Measurements from ENCODE around the gene CCDC188. TPM values are rescaled to one million over a fixed set of nuclear protein-coding genes. Genes with fewer than 3 reads are reported as not detected.

CCDC188 gene
- total RNA-seq, 2 donors from 2014 or later: not detected

DNA sequence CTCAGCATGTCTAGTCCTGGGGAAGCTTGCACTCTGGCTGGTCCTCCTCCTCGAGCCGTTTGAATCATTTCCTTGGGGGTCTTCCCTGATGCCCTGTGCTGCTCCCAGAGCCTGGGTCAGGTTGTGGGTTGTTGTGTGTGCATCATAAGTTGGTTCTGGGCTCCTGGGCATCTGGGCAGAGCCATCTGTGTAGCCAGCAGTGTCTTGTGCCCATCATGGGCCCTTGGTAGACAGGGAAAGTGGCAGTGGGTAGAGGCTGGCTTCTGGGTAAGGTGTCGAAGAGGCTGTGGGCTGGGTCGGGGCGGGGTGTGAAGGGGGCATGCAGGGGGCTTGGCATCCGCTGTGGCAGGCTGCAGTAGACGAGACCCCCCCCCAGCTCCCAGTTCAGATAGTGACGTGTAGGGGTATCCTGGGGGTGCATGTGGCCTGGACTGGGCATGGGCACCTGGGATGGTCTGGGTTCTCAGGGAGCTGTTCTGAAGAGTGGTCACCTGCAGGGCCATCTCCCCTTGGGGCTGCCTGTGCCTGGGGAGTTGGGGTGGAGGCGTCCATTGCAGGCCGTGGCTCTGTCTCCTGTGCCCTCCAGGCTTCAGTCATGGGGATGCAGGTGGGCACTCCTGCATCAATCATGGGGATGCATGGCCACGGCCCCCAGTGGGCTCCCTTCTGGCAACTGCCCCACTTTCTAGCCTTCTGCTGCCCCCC is 26.6 kb downstream of the CCDC188 start:
- no peak overlapping the region for H3K4me3 ChIP-seq
- H3K36me3 ChIP-seq: peaks cover 22% of the 10 kb centered on the region
- no peaks in the 10 kb centered on the region for H3K9me3 ChIP-seq
- peaks cover 0 to under 1% of the 10 kb centered on the region in 2 donors for H3K4me1 ChIP-seq (ENCODE audit: control insufficient read depth in 1 of 2, low read depth in 2 of 2)
- H3K27ac ChIP-seq: no peak overlapping the region
- ATAC-seq (ENCODE audit: insufficient number of reproducible peaks, low FRiP score, low read depth): no peak
- TF ChIP-seq CTCF (IDR thresholded peaks at IDR 0.05): no peak
- DNase-seq (ENCODE audit: low spot score): no peak
- H3K27me3 ChIP-seq (replicated peaks; ENCODE audit: insufficient read depth): no peaks in the 10 kb centered on the region

- no peaks in the 10 kb centered on the region for H3K27me3 ChIP-seq (replicated peaks; ENCODE audit: insufficient read depth)
- peaks cover 2 to 8% of the 10 kb centered on the region in 2 donors for H3K4me1 ChIP-seq (ENCODE audit: control insufficient read depth in 1 of 2, low read depth in 2 of 2)
- H3K27ac ChIP-seq: no peak overlapping the region
- H3K36me3 ChIP-seq: peaks cover 22% of the 10 kb centered on the region
- no peak for TF ChIP-seq CTCF (IDR thresholded peaks at IDR 0.05)
- H3K4me3 ChIP-seq: no peak overlapping the region
- no peaks in the 10 kb centered on the region for H3K9me3 ChIP-seq
- DNase-seq (ENCODE audit: low spot score): no peak
- no peak for ATAC-seq (ENCODE audit: insufficient number of reproducible peaks, low FRiP score, low read depth)
These were observed 27.3 kb downstream of the CCDC188 start for GRCh38 chr22:20123366-20124082.

DNA sequence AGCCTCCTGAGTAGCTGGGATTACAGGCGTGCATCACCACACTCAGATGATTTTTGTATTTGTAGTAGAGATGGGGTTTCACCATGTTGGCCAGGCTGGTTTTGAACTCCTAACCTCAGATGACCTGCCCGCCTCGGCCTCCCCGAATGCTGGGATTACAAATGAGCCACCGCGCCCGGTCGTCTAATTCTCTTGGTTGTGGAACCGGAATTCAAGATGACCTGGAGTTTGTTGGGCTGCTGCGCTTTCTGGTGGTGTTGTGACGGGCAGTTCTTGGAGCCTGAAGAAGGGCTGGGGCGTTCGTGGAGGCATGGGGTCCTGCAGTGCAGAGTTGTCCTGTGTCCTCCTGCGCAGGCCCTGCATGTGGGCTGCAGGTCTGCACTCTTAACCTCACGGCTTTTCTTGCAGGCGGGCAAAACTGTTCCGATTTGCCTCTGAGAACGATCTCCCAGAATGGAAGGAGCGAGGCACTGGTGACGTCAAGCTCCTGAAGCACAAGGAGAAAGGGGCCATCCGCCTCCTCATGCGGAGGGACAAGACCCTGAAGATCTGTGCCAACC is 28.9 kb downstream of the CCDC188 start:
- Histone ChIP-seq H3K9me3 (no peaks in the 10 kb centered on the region), H3K27me3 (replicated peaks; ENCODE audit: insufficient read depth) (no peaks in the 10 kb centered on the region), H3K36me3 (peaks cover 22% of the 10 kb centered on the region), H3K27ac (no peak overlapping the region), H3K4me1 (ENCODE audit: control insufficient read depth in 1 of 2, low read depth in 2 of 2) (peaks cover 4 to 15% of the 10 kb centered on the region in 2 donors), H3K4me3 (no peak overlapping the region)
- no peak for TF ChIP-seq CTCF (IDR thresholded peaks at IDR 0.05)
- no peak for DNase-seq (ENCODE audit: low spot score)
- no peak for ATAC-seq (ENCODE audit: insufficient number of reproducible peaks, low FRiP score, low read depth)

- Histone ChIP-seq H3K27me3 (replicated peaks; ENCODE audit: insufficient read depth) (no peaks in the 10 kb centered on the region), H3K36me3 (peaks cover 13% of the 10 kb centered on the region), H3K27ac (peak overlapping the region in 1 of 2 donors; percentile 52), H3K4me3 (peak overlapping the region; percentile 97), H3K9me3 (no peaks in the 10 kb centered on the region), H3K4me1 (ENCODE audit: control insufficient read depth in 1 of 2, low read depth in 2 of 2) (peaks cover 13 to 30% of the 10 kb centered on the region in 2 donors)
- TF ChIP-seq CTCF (IDR thresholded peaks at IDR 0.05): no peak
- no peak for DNase-seq (ENCODE audit: low spot score)
- no peak for ATAC-seq (ENCODE audit: insufficient number of reproducible peaks, low FRiP score, low read depth)
These were observed 32.4 kb downstream of the CCDC188 start for GRCh38 chr22:20118300-20119020.

Measured in thoracic aorta (tissue), 2 donors.